MCF 10A (cell line): Measurements from ENCODE around the gene TAS1R2. TPM values are rescaled to one million over a fixed set of nuclear protein-coding genes. Genes with fewer than 3 reads are reported as not detected.
A peak's percentile ranks its signal among the peaks of the same experiment; 100 is the strongest.

Experiments
- BruUV-seq: library from RNA; stranded (reverse); fragments of 400-500 nt; replicated peaks from 2 replicates; lab custom pipeline; 2021; lab: Mats Ljungman, UMichigan
- CTCF ChIA-PET: fragments of 300-600 bp; sonication (Branson Sonifier 250); formaldehyde crosslinking; extraction: SDS; loops from one replicate; lab custom pipeline; 2021; ENCODE audit warnings: antibody characterized with exemption, inconsistent platforms; lab: Yijun Ruan, JAX
- POLR2A ChIA-PET: fragments of 300-600, 350-650 bp; sonication (Branson Sonifier 250); formaldehyde crosslinking; extraction: SDS; loops from one replicate; lab custom pipeline; 2020; ENCODE audit warnings: antibody characterized with exemption, inconsistent platforms; lab: Yijun Ruan, JAX
- DNase-seq: peaks from one replicate; pipeline ENCODE4 v3.0.0-alpha.2; 2018; ENCODE audit not compliant: unreplicated experiment
- H3K27ac Mint-ChIP-seq: one replicate; pipeline ENCODE4 v1.8.0; 2022; ENCODE audit warnings: mild to moderate bottlenecking, low read depth, mixed read lengths; ENCODE audit not compliant: unreplicated experiment
- H3K27me3 Mint-ChIP-seq: one replicate; pipeline ENCODE4 v1.8.0; 2022; ENCODE audit warnings: mixed read lengths; ENCODE audit not compliant: insufficient read depth, unreplicated experiment
- H3K36me3 Mint-ChIP-seq: one replicate; pipeline ENCODE4 v1.8.0; 2022; ENCODE audit warnings: mild to moderate bottlenecking, moderate library complexity, mixed read lengths; ENCODE audit not compliant: insufficient read depth, unreplicated experiment
- H3K4me1 Mint-ChIP-seq: one replicate; pipeline ENCODE4 v1.8.0; 2022; ENCODE audit warnings: mixed read lengths; ENCODE audit not compliant: insufficient read depth, unreplicated experiment
- H3K4me3 Mint-ChIP-seq: one replicate; pipeline ENCODE4 v1.8.0; 2022; ENCODE audit warnings: mild to moderate bottlenecking, moderate library complexity, mixed read lengths; ENCODE audit not compliant: unreplicated experiment
- H3K9me3 Mint-ChIP-seq: one replicate; pipeline ENCODE4 v1.8.0; 2022; ENCODE audit warnings: mixed read lengths; ENCODE audit not compliant: unreplicated experiment
- intact Hi-C: fragments of 100-400 bp; cut with micrococcal nuclease; formaldehyde crosslinking; loops from 2 replicates; pipeline ENCODE4 v1.14.1; 2022
- total RNA-seq: library from RNA; stranded (reverse); gene quantifications from 2 replicates; pipeline ENCODE4 v1.2.3, GENCODE V29; 2022
- TF ChIP-seq, protein P1 (sequence below): fragments of 200-600 bp; IDR thresholded peaks from one replicate; pipeline ENCODE4 v1.8.0; 2022; ENCODE audit warnings: antibody characterized with exemption, mild to moderate bottlenecking; ENCODE audit not compliant: unreplicated experiment

Gene TAS1R2
- total RNA-seq, 1 experiment from 2014 or later = not detected

DNA sequence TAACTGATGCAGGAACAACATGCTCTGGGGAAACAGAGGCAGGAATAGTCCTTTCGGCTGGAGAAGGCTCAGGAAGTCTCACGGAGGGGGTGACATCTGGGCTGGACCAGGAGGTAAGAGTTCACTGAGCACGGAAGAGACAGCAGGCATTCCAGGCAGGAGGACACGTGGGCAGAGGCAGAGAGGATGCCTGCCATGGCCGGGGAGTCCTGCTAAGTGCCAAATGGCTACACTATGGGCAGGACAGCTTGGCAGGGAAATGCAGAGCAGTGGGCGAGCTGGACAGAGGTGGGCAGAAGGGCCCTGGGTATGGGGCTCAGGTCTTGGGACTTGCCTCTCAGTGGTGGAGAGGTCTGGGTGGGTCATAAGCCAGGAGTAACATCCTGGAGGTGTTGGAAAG is 25.3 kb upstream of the TAS1R2 start:
- Mint-ChIP-seq H3K36me3 (peaks cover 6% of the 10 kb centered on the region), H3K4me1 (peaks cover 5% of the 10 kb centered on the region), H3K9me3 (no peaks in the 10 kb centered on the region), H3K4me3 (no peak overlapping the region), H3K27ac (no peak overlapping the region), H3K27me3 (no peaks in the 10 kb centered on the region)
- no TSS peak for BruUV-seq
- TF ChIP-seq, protein P1, sequence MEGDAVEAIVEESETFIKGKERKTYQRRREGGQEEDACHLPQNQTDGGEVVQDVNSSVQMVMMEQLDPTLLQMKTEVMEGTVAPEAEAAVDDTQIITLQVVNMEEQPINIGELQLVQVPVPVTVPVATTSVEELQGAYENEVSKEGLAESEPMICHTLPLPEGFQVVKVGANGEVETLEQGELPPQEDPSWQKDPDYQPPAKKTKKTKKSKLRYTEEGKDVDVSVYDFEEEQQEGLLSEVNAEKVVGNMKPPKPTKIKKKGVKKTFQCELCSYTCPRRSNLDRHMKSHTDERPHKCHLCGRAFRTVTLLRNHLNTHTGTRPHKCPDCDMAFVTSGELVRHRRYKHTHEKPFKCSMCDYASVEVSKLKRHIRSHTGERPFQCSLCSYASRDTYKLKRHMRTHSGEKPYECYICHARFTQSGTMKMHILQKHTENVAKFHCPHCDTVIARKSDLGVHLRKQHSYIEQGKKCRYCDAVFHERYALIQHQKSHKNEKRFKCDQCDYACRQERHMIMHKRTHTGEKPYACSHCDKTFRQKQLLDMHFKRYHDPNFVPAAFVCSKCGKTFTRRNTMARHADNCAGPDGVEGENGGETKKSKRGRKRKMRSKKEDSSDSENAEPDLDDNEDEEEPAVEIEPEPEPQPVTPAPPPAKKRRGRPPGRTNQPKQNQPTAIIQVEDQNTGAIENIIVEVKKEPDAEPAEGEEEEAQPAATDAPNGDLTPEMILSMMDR = no peak
- CTCF ChIA-PET = interaction anchor here (0.6 to 5.7 kb wide), 30 partner anchors 9 to 288 kb away, joined by 3 to 34 read pairs (median 5); no protein-coding TSS in a partner anchor
- intact Hi-C loops = loop anchor here (1.0 kb wide), 1 partner anchor 212 kb away; no protein-coding TSS in a partner anchor
- POLR2A ChIA-PET = interaction anchor here (1.0 to 2.5 kb wide), 2 partner anchors 17 to 211 kb away, joined by 4 to 17 read pairs; partner anchors contain the start of gene ALDH4A1
- no peak for DNase-seq

DNA sequence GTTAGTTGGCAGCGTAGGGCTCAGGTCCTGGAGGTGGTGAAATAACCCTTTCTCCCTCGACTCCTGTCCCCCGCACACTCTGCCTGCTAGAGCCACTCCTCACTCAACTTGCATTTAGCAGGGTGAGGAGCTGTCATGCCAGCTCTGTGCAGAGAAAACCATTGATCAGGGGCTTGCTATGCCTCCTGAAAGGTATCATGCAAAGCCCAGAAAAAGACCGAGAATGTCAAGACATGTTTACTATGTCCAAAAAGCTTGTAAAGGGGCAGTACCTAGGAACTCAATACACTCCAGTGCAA is 24.9 kb upstream of the TAS1R2 start:
- Mint-ChIP-seq H3K27ac (no peak overlapping the region), H3K4me1 (peaks cover 5% of the 10 kb centered on the region), H3K27me3 (no peaks in the 10 kb centered on the region), H3K36me3 (peaks cover 6% of the 10 kb centered on the region), H3K4me3 (no peak overlapping the region), H3K9me3 (no peaks in the 10 kb centered on the region)
- ChIA-PET CTCF (interaction anchor here (0.6 to 5.7 kb wide), 30 partner anchors 9 to 287 kb away, joined by 3 to 34 read pairs (median 5); no protein-coding TSS in a partner anchor), POLR2A (interaction anchor here (0.6 to 2.5 kb wide), 3 partner anchors 18 to 212 kb away, joined by 3 to 17 read pairs (median 4); partner anchors contain the start of gene ALDH4A1)
- intact Hi-C loops = loop anchor here (1.0 kb wide), 1 partner anchor 212 kb away; no protein-coding TSS in a partner anchor
- BruUV-seq = no TSS peak
- TF ChIP-seq, protein P1 = no peak
- DNase-seq = no peak

DNA sequence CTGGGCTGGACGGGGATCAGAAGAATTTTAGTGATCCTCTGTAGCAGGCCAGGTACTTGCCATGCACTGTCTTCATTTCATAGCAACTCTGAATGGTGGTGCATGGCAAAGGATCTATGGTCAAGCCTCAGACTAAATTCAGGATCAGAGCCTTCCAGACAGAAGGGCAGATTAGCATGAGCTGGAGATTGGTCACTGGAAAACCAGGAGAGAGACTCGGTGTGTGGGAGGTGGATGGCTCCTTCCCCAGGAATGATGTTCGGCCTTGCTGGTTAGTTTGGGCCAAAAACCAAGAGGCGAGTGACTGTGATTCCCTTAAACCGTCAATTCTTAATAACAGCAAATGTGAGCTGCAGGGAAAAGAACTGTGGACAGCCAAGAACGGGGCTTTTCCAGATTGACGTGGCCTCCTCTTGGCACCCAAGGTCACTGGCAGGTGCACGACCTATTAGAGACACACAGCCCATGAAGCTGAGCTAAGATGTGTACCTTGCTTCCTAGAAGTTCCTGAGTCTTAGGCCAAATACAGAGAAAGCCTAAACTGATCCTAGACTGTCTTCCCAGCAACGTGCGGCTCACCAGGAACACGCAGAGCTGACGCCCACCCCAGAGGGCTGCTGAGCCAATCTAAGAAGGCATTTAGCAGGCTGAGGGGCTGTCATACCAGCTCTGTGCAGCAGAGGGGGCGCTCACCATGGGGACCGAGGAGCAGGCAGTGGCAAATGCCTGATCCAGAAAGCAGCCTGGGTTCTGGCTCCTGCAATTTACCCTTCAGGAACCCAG is 24.4 kb upstream of the TAS1R2 start:
- no peaks in the 10 kb centered on the region for H3K27me3 Mint-ChIP-seq
- peaks cover 6% of the 10 kb centered on the region for H3K36me3 Mint-ChIP-seq
- no peak overlapping the region for H3K27ac Mint-ChIP-seq
- peaks cover 5% of the 10 kb centered on the region for H3K4me1 Mint-ChIP-seq
- BruUV-seq = no TSS peak
- ChIA-PET CTCF (interaction anchor here (0.6 to 5.7 kb wide), 31 partner anchors 9 to 287 kb away, joined by 3 to 34 read pairs (median 5); no protein-coding TSS in a partner anchor), POLR2A (interaction anchor here (0.6 to 2.5 kb wide), 3 partner anchors 18 to 212 kb away, joined by 3 to 17 read pairs (median 4); partner anchors contain the start of gene ALDH4A1)
- peak; percentile 65 for DNase-seq
- intact Hi-C loops = loop anchor here (1.0 kb wide), 1 partner anchor 212 kb away; no protein-coding TSS in a partner anchor
- TF ChIP-seq, protein P1 = peak; percentile 86
- no peaks in the 10 kb centered on the region for H3K9me3 Mint-ChIP-seq
- no peak overlapping the region for H3K4me3 Mint-ChIP-seq

- no peaks in the 10 kb centered on the region for H3K9me3 Mint-ChIP-seq
- TF ChIP-seq, protein P1 = no peak
- POLR2A ChIA-PET = no interaction called here
- peaks cover 6% of the 10 kb centered on the region for H3K36me3 Mint-ChIP-seq
- intact Hi-C loops = no loop called here
- H3K27me3 Mint-ChIP-seq = no peaks in the 10 kb centered on the region
- no TSS peak for BruUV-seq
- no peak overlapping the region for H3K4me3 Mint-ChIP-seq
- peaks cover 5% of the 10 kb centered on the region for H3K4me1 Mint-ChIP-seq
- CTCF ChIA-PET = interaction anchor here (0.8 to 5.7 kb wide), 16 partner anchors 9 to 237 kb away, joined by 3 to 34 read pairs (median 5); no protein-coding TSS in a partner anchor
- DNase-seq = no peak
- H3K27ac Mint-ChIP-seq = no peak overlapping the region
These were observed 23.6 kb upstream of the TAS1R2 start for GRCh38 chr1:18883079-18883478.
